T-helper 17 cell (primary cell): ENCODE data around the gene BZW2. TPM values are rescaled to one million over a fixed set of nuclear protein-coding genes. Genes with fewer than 3 reads are reported as not detected.
"Not testable (repeated sequence)": the region's sequence is repeated elsewhere in the genome, so short reads cannot be mapped to it uniquely, and the experiment has no call there.

Experiments
- ATAC-seq: fragments of 150-1000 bp; cut with Tn5 transposase; 2 replicates; pipeline ENCODE4 v1.10.0; 2021; ENCODE audit warnings: mild to moderate bottlenecking, moderate library complexity
- DNase-seq, 3 donors: peaks; one replicate each; pipeline versions ENCODE4 v3.0.0 to v3.0.0-alpha.2; 2020 to 2021
- H3K9me3 ChIP-seq: one replicate; pipeline ENCODE4 v1.7.0; 2013; ENCODE audit warnings: low read length, mild to moderate bottlenecking; ENCODE audit not compliant: control insufficient read depth, poor library complexity, severe bottlenecking
- H3K27ac Mint-ChIP-seq: one replicate; pipeline ENCODE4 v1.8.0; 2022; ENCODE audit warnings: mild to moderate bottlenecking, moderate library complexity, mixed read lengths
- H3K27me3 Mint-ChIP-seq: one replicate; pipeline ENCODE4 v1.8.0; 2022; ENCODE audit warnings: mixed read lengths
- H3K36me3 Mint-ChIP-seq: one replicate; pipeline ENCODE4 v1.8.0; 2022; ENCODE audit warnings: low read depth, mixed read lengths
- H3K4me1 Mint-ChIP-seq: one replicate; pipeline ENCODE4 v1.8.0; 2022; ENCODE audit warnings: mild to moderate bottlenecking, mixed read lengths
- H3K4me3 Mint-ChIP-seq: one replicate; pipeline ENCODE4 v1.8.0; 2022; ENCODE audit warnings: mild to moderate bottlenecking, moderate library complexity, mixed read lengths
- total RNA-seq, 4 donors: library from RNA in 2 of 4; stranded (reverse) in 2 of 4; gene quantifications; one replicate each; pipeline ENCODE4 v1.2.3 and lab custom pipeline; 2022 to 2026

BZW2 gene
- total RNA-seq, 2 donors from 2014 or later: 24.0 to 29.4 TPM

GRCh38 chr7:16668978-16669377 is 23.0 kb downstream of the BZW2 start:
- ATAC-seq: no peak
- no peak for DNase-seq
- Mint-ChIP-seq H3K4me3 (no peak overlapping the region), H3K27ac (no peak overlapping the region), H3K27me3 (no peaks in the 10 kb centered on the region), H3K36me3 (peaks cover 10% of the 10 kb centered on the region), H3K4me1 (peaks cover 5% of the 10 kb centered on the region)
- no peaks in the 10 kb centered on the region for H3K9me3 ChIP-seq

GRCh38 chr7:16669581-16669980 is 23.6 kb downstream of the BZW2 start:
- no peak overlapping the region for H3K4me3 Mint-ChIP-seq
- H3K27me3 Mint-ChIP-seq: no peaks in the 10 kb centered on the region
- no peak overlapping the region for H3K27ac Mint-ChIP-seq
- peaks cover 3% of the 10 kb centered on the region for H3K4me1 Mint-ChIP-seq
- no peak for ATAC-seq
- peaks cover 10% of the 10 kb centered on the region for H3K36me3 Mint-ChIP-seq
- no peak for DNase-seq
- no peaks in the 10 kb centered on the region for H3K9me3 ChIP-seq

GRCh38 chr7:16670021-16670420 is 24.0 kb downstream of the BZW2 start:
- ATAC-seq (no peak), DNase-seq (no peak)
- no peaks in the 10 kb centered on the region for H3K9me3 ChIP-seq
- Mint-ChIP-seq H3K4me3 (no peak overlapping the region), H3K27me3 (no peaks in the 10 kb centered on the region), H3K27ac (no peak overlapping the region), H3K36me3 (peaks cover 10% of the 10 kb centered on the region), H3K4me1 (peaks cover 3% of the 10 kb centered on the region)

GRCh38 chr7:16670731-16671344 is 24.9 kb downstream of the BZW2 start:
- H3K9me3 ChIP-seq: no peaks in the 10 kb centered on the region
- no peak for DNase-seq
- Mint-ChIP-seq H3K4me3 (no peak overlapping the region), H3K27ac (no peak overlapping the region), H3K4me1 (peaks cover 3% of the 10 kb centered on the region), H3K36me3 (peaks cover 10% of the 10 kb centered on the region), H3K27me3 (no peaks in the 10 kb centered on the region)
- no peak for ATAC-seq

GRCh38 chr7:16671811-16672210 is 25.8 kb downstream of the BZW2 start:
- H3K9me3 ChIP-seq: no peaks in the 10 kb centered on the region
- Mint-ChIP-seq H3K4me3 (no peak overlapping the region), H3K4me1 (peaks cover 5% of the 10 kb centered on the region), H3K27me3 (no peaks in the 10 kb centered on the region), H3K36me3 (peaks cover 13% of the 10 kb centered on the region), H3K27ac (no peak overlapping the region)
- ATAC-seq (no peak), DNase-seq (no peak)

GRCh38 chr7:16675277-16675676 is 29.3 kb downstream of the BZW2 start:
- no peaks in the 10 kb centered on the region for H3K27me3 Mint-ChIP-seq
- H3K4me1 Mint-ChIP-seq: peaks cover 8% of the 10 kb centered on the region
- H3K36me3 Mint-ChIP-seq: peaks cover 5% of the 10 kb centered on the region
- no peaks in the 10 kb centered on the region for H3K9me3 ChIP-seq
- H3K4me3 Mint-ChIP-seq: no peak overlapping the region
- no peak overlapping the region for H3K27ac Mint-ChIP-seq
- ATAC-seq (no peak), DNase-seq (no peak)

GRCh38 chr7:16677978-16678494 is 32.1 kb downstream of the BZW2 start:
- ATAC-seq (no peak), DNase-seq (no peak)
- Mint-ChIP-seq H3K27ac (no peak overlapping the region), H3K4me3 (no peak overlapping the region), H3K4me1 (peaks cover 5% of the 10 kb centered on the region), H3K27me3 (no peaks in the 10 kb centered on the region), H3K36me3 (peaks cover 8% of the 10 kb centered on the region)
- no peaks in the 10 kb centered on the region for H3K9me3 ChIP-seq

GRCh38 chr7:16678645-16679566 is 32.9 kb downstream of the BZW2 start:
- not testable (repeated sequence) for H3K4me3 Mint-ChIP-seq, H3K27me3 Mint-ChIP-seq, H3K27ac Mint-ChIP-seq, H3K4me1 Mint-ChIP-seq, ATAC-seq, H3K36me3 Mint-ChIP-seq, DNase-seq, H3K9me3 ChIP-seq

- ATAC-seq: peak; percentile 40
- no peaks in the 10 kb centered on the region for H3K9me3 ChIP-seq
- no peak overlapping the region for H3K4me3 Mint-ChIP-seq
- H3K27me3 Mint-ChIP-seq: no peaks in the 10 kb centered on the region
- DNase-seq: no peak
- peaks cover 13% of the 10 kb centered on the region for H3K4me1 Mint-ChIP-seq
- H3K27ac Mint-ChIP-seq: peak overlapping the region; percentile 73
- peaks cover 9% of the 10 kb centered on the region for H3K36me3 Mint-ChIP-seq
Measured at GRCh38 chr7:16684935-16685334, 39.0 kb downstream of the BZW2 start.

- DNase-seq (no peak), ATAC-seq (no peak)
- H3K27ac Mint-ChIP-seq: peak overlapping the region; percentile 73
- no peak overlapping the region for H3K4me3 Mint-ChIP-seq
- H3K27me3 Mint-ChIP-seq: no peaks in the 10 kb centered on the region
- no peaks in the 10 kb centered on the region for H3K9me3 ChIP-seq
- peaks cover 13% of the 10 kb centered on the region for H3K4me1 Mint-ChIP-seq
- peaks cover 9% of the 10 kb centered on the region for H3K36me3 Mint-ChIP-seq
Measured at GRCh38 chr7:16685535-16685934, 39.6 kb downstream of the BZW2 start.

- Mint-ChIP-seq H3K36me3 (peaks cover 7% of the 10 kb centered on the region), H3K4me3 (no peak overlapping the region), H3K27ac (no peak overlapping the region), H3K4me1 (peaks cover 15% of the 10 kb centered on the region), H3K27me3 (no peaks in the 10 kb centered on the region)
- H3K9me3 ChIP-seq: no peaks in the 10 kb centered on the region
- no peak for DNase-seq
- no peak for ATAC-seq
Measured at GRCh38 chr7:16688249-16688648, 42.3 kb downstream of the BZW2 start.

- H3K27ac Mint-ChIP-seq: no peak overlapping the region
- peaks cover 6% of the 10 kb centered on the region for H3K36me3 Mint-ChIP-seq
- no peak for DNase-seq
- no peak overlapping the region for H3K4me3 Mint-ChIP-seq
- H3K27me3 Mint-ChIP-seq: no peaks in the 10 kb centered on the region
- no peaks in the 10 kb centered on the region for H3K9me3 ChIP-seq
- peaks cover 2% of the 10 kb centered on the region for H3K4me1 Mint-ChIP-seq
- no peak for ATAC-seq
Measured at GRCh38 chr7:16691241-16691640, 45.3 kb downstream of the BZW2 start.

- no peaks in the 10 kb centered on the region for H3K9me3 ChIP-seq
- DNase-seq (no peak), ATAC-seq (no peak)
- Mint-ChIP-seq H3K27ac (no peak overlapping the region), H3K27me3 (no peaks in the 10 kb centered on the region), H3K4me3 (no peak overlapping the region), H3K36me3 (peaks cover 11% of the 10 kb centered on the region), H3K4me1 (peaks cover 2% of the 10 kb centered on the region)
Measured at GRCh38 chr7:16693601-16694318, 47.8 kb downstream of the BZW2 start.
